ENCODE data around the gene RBAK. TPM values are rescaled to one million over a fixed set of nuclear protein-coding genes. Genes with fewer than 3 reads are reported as not detected.

RBAK gene
- total and polyA plus RNA-seq, 4 donors, result 1.7 to 7.2 (median 3.7) TPM

DNA sequence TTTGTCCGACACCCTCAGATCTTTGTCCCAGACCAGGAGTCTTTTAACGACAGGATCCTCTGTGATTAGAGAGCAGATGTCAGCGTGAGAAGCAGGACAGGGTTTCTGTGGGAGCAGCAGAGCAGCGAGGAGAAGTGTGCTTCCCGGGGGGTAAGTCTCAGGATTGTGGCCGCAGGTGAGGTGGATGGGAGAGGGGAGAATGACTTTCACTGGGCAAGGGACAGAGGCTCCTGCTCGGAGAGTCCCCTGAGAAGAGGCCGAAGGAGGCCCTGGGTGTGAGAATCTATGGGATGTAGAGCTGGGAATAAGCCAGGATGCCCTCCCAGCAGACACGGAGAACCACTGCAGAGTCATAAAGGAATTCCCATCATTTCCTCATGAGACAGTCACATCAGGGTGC is 10.4 kb upstream of the RBAK start:
- TF ChIP-seq NR2F2 (IDR thresholded peaks at IDR 0.05) (no peak), TAF1 (conservative IDR thresholded peaks at IDR 0.05) (no peak)
- TF ChIP-seq, protein P1, sequence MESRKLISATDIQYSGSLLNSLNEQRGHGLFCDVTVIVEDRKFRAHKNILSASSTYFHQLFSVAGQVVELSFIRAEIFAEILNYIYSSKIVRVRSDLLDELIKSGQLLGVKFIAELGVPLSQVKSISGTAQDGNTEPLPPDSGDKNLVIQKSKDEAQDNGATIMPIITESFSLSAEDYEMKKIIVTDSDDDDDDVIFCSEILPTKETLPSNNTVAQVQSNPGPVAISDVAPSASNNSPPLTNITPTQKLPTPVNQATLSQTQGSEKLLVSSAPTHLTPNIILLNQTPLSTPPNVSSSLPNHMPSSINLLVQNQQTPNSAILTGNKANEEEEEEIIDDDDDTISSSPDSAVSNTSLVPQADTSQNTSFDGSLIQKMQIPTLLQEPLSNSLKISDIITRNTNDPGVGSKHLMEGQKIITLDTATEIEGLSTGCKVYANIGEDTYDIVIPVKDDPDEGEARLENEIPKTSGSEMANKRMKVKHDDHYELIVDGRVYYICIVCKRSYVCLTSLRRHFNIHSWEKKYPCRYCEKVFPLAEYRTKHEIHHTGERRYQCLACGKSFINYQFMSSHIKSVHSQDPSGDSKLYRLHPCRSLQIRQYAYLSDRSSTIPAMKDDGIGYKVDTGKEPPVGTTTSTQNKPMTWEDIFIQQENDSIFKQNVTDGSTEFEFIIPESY (IDR thresholded peaks at IDR 0.05), result no peak
- Histone ChIP-seq H3K27ac (ENCODE audit: low read depth in 1 of 2, low read length in 2 of 2) (no peak overlapping the region), H3K9ac (ENCODE audit: low read depth in 1 of 2, low read length in 2 of 2) (no peak overlapping the region), H3K4me3 (ENCODE audit: low read depth in 1 of 3, low read length in 3 of 3) (no peak overlapping the region), H3K27me3 (ENCODE audit: control insufficient read depth in 4 of 4, insufficient read depth in 4 of 4, low read length in 3 of 4) (no peaks in the 10 kb centered on the region), H3K36me3 (ENCODE audit: control insufficient read depth in 4 of 4, insufficient read depth in 3 of 4, low read depth in 1 of 4, low read length in 3 of 4) (no peaks in the 10 kb centered on the region), H3K9me3 (ENCODE audit: control insufficient read depth in 4 of 4, low read length in 3 of 4) (no peaks in the 10 kb centered on the region), H3K4me1 (ENCODE audit: control insufficient read depth in 4 of 4, insufficient read depth in 4 of 4, low read length in 3 of 4) (no peaks in the 10 kb centered on the region)
- WGBS, result 95% methylated on average over 9 of the region's 9 CpGs
- DNase-seq (ENCODE audit: low spot score), result no peak

DNA sequence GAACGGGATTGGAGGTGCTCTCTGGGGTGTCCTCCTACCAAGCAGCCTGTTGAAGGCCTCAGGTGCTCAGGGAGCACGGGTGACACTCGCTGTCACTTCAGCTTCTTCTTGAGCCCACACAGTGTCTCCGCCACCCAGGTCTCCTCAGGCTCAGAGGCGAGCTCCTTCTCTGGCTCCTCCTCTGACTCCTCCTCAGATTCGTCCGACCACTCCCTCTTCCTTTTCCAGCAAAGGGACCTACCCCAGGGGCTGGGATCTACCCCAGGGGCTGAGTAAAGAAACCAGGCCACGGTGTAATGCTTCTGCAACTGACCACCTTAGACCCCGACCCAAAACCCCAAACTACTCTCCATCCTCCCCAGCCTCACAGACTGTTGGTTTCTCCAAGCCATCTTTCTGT is 9.2 kb upstream of the RBAK start:
- no peaks in the 10 kb centered on the region for H3K36me3 ChIP-seq (ENCODE audit: control insufficient read depth in 4 of 4, insufficient read depth in 3 of 4, low read depth in 1 of 4, low read length in 3 of 4)

More for the DNA sequence above, 9.2 kb upstream of the RBAK start:
- no peak overlapping the region for H3K27ac ChIP-seq (ENCODE audit: low read depth in 1 of 2, low read length in 2 of 2)
- no peak overlapping the region for H3K9ac ChIP-seq (ENCODE audit: low read depth in 1 of 2, low read length in 2 of 2)
- no peaks in the 10 kb centered on the region for H3K27me3 ChIP-seq (ENCODE audit: control insufficient read depth in 4 of 4, insufficient read depth in 4 of 4, low read length in 3 of 4)
- no peak overlapping the region for H3K4me3 ChIP-seq (ENCODE audit: low read depth in 1 of 3, low read length in 3 of 3)
- 87% methylated on average over 9 of the region's 9 CpGs for WGBS
- no peak for TF ChIP-seq YY1 (IDR thresholded peaks at IDR 0.05)
- TF ChIP-seq TAF1 (conservative IDR thresholded peaks at IDR 0.05), result no peak
- TF ChIP-seq, protein P1 (IDR thresholded peaks at IDR 0.05), result no peak
- TF ChIP-seq FOXA2 (IDR thresholded peaks at IDR 0.05), result no peak
- TF ChIP-seq, protein P2, sequence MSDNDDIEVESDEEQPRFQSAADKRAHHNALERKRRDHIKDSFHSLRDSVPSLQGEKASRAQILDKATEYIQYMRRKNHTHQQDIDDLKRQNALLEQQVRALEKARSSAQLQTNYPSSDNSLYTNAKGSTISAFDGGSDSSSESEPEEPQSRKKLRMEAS (IDR thresholded peaks at IDR 0.05), result no peak
- TF ChIP-seq HNF4A (conservative IDR thresholded peaks at IDR 0.05), result no peak
- TF ChIP-seq, protein P3, sequence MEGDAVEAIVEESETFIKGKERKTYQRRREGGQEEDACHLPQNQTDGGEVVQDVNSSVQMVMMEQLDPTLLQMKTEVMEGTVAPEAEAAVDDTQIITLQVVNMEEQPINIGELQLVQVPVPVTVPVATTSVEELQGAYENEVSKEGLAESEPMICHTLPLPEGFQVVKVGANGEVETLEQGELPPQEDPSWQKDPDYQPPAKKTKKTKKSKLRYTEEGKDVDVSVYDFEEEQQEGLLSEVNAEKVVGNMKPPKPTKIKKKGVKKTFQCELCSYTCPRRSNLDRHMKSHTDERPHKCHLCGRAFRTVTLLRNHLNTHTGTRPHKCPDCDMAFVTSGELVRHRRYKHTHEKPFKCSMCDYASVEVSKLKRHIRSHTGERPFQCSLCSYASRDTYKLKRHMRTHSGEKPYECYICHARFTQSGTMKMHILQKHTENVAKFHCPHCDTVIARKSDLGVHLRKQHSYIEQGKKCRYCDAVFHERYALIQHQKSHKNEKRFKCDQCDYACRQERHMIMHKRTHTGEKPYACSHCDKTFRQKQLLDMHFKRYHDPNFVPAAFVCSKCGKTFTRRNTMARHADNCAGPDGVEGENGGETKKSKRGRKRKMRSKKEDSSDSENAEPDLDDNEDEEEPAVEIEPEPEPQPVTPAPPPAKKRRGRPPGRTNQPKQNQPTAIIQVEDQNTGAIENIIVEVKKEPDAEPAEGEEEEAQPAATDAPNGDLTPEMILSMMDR (IDR thresholded peaks at IDR 0.05; ENCODE audit: low read depth, low read length, missing input control), result no peak
- TF ChIP-seq GABPA (IDR thresholded peaks at IDR 0.05 in 1 of 2, conservative IDR thresholded peaks at IDR 0.05 in 1 of 2), result no peak
- no peak for TF ChIP-seq NR2F2 (IDR thresholded peaks at IDR 0.05)
- no peak for TF ChIP-seq SP1 (IDR thresholded peaks at IDR 0.05)
- TF ChIP-seq, protein P4, sequence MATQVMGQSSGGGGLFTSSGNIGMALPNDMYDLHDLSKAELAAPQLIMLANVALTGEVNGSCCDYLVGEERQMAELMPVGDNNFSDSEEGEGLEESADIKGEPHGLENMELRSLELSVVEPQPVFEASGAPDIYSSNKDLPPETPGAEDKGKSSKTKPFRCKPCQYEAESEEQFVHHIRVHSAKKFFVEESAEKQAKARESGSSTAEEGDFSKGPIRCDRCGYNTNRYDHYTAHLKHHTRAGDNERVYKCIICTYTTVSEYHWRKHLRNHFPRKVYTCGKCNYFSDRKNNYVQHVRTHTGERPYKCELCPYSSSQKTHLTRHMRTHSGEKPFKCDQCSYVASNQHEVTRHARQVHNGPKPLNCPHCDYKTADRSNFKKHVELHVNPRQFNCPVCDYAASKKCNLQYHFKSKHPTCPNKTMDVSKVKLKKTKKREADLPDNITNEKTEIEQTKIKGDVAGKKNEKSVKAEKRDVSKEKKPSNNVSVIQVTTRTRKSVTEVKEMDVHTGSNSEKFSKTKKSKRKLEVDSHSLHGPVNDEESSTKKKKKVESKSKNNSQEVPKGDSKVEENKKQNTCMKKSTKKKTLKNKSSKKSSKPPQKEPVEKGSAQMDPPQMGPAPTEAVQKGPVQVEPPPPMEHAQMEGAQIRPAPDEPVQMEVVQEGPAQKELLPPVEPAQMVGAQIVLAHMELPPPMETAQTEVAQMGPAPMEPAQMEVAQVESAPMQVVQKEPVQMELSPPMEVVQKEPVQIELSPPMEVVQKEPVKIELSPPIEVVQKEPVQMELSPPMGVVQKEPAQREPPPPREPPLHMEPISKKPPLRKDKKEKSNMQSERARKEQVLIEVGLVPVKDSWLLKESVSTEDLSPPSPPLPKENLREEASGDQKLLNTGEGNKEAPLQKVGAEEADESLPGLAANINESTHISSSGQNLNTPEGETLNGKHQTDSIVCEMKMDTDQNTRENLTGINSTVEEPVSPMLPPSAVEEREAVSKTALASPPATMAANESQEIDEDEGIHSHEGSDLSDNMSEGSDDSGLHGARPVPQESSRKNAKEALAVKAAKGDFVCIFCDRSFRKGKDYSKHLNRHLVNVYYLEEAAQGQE (IDR thresholded peaks at IDR 0.05), result no peak
- no peak for TF ChIP-seq RAD21 (IDR thresholded peaks at IDR 0.05)
- TF ChIP-seq, protein P5, sequence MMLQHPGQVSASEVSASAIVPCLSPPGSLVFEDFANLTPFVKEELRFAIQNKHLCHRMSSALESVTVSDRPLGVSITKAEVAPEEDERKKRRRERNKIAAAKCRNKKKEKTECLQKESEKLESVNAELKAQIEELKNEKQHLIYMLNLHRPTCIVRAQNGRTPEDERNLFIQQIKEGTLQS (IDR thresholded peaks at IDR 0.05), result no peak
- no peak for DNase-seq (ENCODE audit: low spot score)
- no peaks in the 10 kb centered on the region for H3K9me3 ChIP-seq (ENCODE audit: control insufficient read depth in 4 of 4, low read length in 3 of 4)
- no peaks in the 10 kb centered on the region for H3K4me1 ChIP-seq (ENCODE audit: control insufficient read depth in 4 of 4, insufficient read depth in 4 of 4, low read length in 3 of 4)
